ENCODE data around the gene RETSAT.
"Not testable (repeated sequence)": the region's sequence is repeated elsewhere in the genome, so short reads cannot be mapped to it uniquely, and the experiment has no call there.

The RETSAT gene

DNA sequence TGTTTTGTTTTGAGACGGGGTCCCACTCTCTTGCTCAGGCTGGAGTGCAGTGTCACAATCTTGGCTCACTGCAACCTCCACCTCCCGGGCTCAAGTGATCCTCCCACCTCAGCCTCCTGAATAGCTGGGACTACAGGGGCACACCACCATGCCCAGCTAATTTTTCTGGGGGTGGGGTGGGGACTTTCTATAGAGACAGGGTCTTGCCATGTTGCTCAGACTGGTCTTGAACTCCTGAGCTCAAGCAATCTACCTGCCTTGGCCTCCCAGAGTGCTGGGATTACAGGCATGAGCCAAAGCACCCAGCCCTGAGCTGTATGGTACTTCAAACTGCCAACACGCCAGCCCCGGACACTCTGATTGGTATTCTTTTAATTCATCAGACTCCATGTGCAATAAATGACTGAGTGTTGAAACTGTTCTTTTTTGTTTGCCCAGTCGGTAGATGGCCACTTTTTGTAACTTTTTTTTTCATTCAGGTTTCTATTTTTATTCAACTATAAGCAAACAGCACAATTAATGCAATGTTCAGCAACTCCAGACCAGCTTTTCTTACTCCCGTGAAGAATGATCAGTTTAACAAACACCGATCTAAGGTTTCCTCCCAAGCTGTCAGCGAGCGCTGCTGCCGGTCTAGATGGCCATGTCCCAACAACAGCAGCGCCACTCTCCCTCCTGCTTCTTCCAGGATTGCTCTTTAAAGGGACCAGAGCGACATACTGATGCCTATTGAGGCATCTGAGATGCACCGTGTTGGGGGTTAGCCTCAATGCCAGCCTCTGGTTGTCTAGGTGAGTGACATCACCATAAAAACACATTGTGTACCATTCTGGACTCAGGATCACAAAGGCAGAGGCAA, 14.1 kb downstream of the RETSAT start:
- DNase-seq (ENCODE audit: low read depth): no peak
- no peak for TF ChIP-seq CTCF (conservative IDR thresholded peaks at IDR 0.05; ENCODE audit: control insufficient read depth, insufficient read depth, low read depth, low read length)
- no peak overlapping the region for H3K4me3 ChIP-seq (ENCODE audit: control insufficient read depth, low read depth, low read length)

- H3K4me3 ChIP-seq (ENCODE audit: control insufficient read depth, low read depth, low read length): no peak overlapping the region
- TF ChIP-seq CTCF (conservative IDR thresholded peaks at IDR 0.05; ENCODE audit: control insufficient read depth, insufficient read depth, low read depth, low read length): no peak
- DNase-seq (ENCODE audit: low read depth): no peak
These were observed 19.4 kb downstream of the RETSAT start for GRCh38 chr2:85334928-85335327.

- not testable (repeated sequence) for H3K4me3 ChIP-seq (ENCODE audit: control insufficient read depth, low read depth, low read length)
These were observed 20.5 kb downstream of the RETSAT start for GRCh38 chr2:85333877-85334276.

DNA sequence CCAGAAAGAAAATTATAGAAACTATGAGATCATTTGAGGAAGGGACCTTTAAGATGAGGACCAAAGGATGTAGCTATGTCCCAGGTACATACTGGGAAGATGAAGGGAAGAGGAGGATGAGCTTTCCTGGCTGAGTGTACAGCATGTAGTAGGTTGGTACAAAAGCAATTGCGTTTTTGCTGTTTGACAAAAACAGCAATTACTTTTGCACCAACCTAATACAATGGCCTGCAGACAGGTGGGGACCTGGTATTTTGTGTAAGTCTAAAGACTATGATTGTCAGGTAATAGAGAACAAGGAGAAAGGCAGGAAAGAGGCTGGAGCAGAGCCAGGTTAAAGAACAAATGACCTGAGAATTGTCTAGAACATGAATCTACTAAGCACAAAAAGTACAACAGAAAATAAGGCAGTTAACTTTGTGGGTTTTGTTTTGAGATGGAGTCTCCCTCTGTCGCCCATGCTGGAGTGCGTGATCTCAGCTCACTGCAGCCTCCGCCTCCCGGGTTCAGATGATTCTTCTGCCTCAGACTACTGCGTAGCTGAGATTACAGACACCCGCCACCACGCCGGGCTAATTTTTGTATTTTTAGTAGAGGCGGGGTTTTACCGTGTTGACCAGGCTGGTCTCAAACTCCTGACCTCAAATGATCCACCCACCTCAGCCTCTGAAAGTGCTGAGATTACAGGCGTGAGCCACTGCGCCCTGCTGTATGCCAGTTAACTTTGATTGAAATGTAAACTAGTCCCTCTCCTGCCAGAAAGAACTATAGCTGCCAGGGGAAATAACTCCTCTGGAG, 23.3 kb downstream of the RETSAT start:
- no peak for TF ChIP-seq CTCF (conservative IDR thresholded peaks at IDR 0.05; ENCODE audit: control insufficient read depth, insufficient read depth, low read depth, low read length)
- no peak overlapping the region for H3K4me3 ChIP-seq (ENCODE audit: control insufficient read depth, low read depth, low read length)
- no peak for DNase-seq (ENCODE audit: low read depth)

More at GRCh38 chr2:85333877-85334276, 20.5 kb downstream of the RETSAT start:
- DNase-seq (ENCODE audit: low read depth): not testable (repeated sequence)

GRCh38 chr2:85329701-85330100, 24.6 kb downstream of the RETSAT start:
- DNase-seq (ENCODE audit: low read depth); H3K4me3 ChIP-seq (ENCODE audit: control insufficient read depth, low read depth, low read length): not testable (repeated sequence)

DNA sequence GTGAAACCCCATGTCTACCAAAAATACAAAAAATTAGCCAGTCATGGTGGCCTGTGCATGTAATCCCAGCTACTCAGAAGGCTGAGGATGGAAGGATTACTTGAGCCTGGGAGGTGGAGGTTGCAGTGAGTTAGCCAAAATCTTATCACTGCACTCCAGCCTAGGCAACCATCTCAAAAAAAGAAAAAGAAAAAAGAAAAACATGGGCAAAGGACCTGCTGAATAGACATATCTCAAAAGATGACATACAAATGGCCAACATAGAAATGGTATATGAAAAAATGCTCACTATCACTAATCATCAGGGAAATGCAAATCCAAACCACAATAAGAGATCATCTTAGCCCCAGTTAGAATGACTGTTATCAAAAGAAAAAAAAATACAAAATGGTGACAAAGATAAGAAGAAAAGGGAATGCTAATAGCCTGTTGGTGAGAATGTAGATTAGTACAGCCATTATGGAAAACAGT, 25.1 kb downstream of the RETSAT start:
- no peak overlapping the region for H3K4me3 ChIP-seq (ENCODE audit: control insufficient read depth, low read depth, low read length)
- TF ChIP-seq CTCF (conservative IDR thresholded peaks at IDR 0.05; ENCODE audit: control insufficient read depth, insufficient read depth, low read depth, low read length): no peak

DNA sequence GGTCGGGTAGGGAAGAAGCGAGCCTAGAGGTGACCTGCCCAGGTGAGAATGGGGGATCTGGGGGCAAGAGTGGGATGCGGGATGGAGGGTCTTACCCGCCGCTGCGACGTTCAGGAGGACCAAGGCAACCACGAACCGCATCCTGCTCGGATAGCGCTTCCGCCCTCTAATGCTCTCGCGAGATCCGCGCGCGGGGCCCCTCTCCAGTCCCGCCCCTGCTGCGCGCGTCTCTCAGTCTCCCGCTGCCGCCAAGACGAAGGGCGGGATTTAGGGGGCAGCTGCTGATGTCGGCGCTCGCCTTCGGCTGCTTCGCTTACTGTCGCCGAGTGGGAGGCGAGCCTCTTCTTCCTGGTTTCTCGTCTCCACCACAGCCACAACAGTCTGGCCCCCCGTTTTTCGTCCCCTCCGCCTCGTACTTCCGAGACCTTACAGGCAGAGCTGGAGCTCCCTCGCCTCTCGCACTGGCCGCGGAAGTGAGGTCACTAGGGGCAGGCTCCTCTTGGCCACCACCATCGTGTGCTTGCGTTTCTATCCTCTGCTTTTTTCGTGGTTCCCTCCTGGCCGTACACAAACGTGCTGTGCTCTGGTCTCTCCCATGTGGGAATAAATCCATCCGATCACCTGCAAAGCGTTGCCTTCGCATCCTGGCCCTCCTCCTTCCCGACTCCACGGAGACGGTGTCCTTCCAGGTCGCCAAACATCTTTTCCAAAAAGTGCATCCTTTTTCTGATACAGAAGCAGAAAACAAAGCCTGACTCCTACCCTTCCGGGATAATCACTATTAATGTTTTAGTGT, 26.3 kb downstream of the RETSAT start, which contains the start of gene TGOLN2:
Gene TGOLN2 (minus strand): TSS at position 168 of the 796 bp plus-strand sequence. CDS start 27 bp downstream, at position 141.
- DNase-seq (ENCODE audit: low read depth): peak; percentile 84
- peak within 1 kb of the TSS; percentile 70 for H3K4me3 ChIP-seq (ENCODE audit: control insufficient read depth, low read depth, low read length)
- TF ChIP-seq CTCF (conservative IDR thresholded peaks at IDR 0.05; ENCODE audit: control insufficient read depth, insufficient read depth, low read depth, low read length): no peak

More for the DNA sequence above, 25.1 kb downstream of the RETSAT start:
- no peak for DNase-seq (ENCODE audit: low read depth)
